HepG2 (cell line): Measurements from ENCODE around the gene RING1. TPM values are rescaled to one million over a fixed set of nuclear protein-coding genes. Genes with fewer than 3 reads are reported as not detected.

Experiments used
- ARID2 ChIP-seq: sonication (generic); formaldehyde crosslinking; IDR thresholded peaks from 2 replicates; pipeline ENCODE4 v1.8.1; 2022; ENCODE audit warnings: mild to moderate bottlenecking, missing genetic modification reagents, borderline replicate concordance
- CHCHD3 ChIP-seq: sonication (generic); formaldehyde crosslinking; IDR thresholded peaks from 2 replicates; pipeline ENCODE4 v1.8.0; 2022; ENCODE audit warnings: mild to moderate bottlenecking, missing genetic modification reagents, moderate library complexity
- FOXK1 ChIP-seq: sonication (generic); formaldehyde crosslinking; IDR thresholded peaks from 2 replicates; pipeline ENCODE4 v1.4.0; 2020; ENCODE audit warnings: low read depth, missing genetic modification reagents, borderline replicate concordance
- HOXD1 ChIP-seq: sonication (generic); formaldehyde crosslinking; IDR thresholded peaks from 2 replicates; pipeline ENCODE4 v1.5.0; 2020; ENCODE audit warnings: missing genetic modification reagents
- MIER2 ChIP-seq: IDR thresholded peaks from 2 replicates; pipeline ENCODE4 v1.6.1; 2016; ENCODE audit warnings: missing biosample characterization, missing genetic modification reagents
- MYNN ChIP-seq: sonication (generic); formaldehyde crosslinking; IDR thresholded peaks from 2 replicates; pipeline ENCODE4 v1.4.0; 2020; ENCODE audit warnings: mild to moderate bottlenecking, low read depth, missing genetic modification reagents
- NFE2L2 ChIP-seq: fragments of 150-350 bp; IDR thresholded peaks from 2 replicates; pipeline ENCODE4 v1.6.1; 2014; ENCODE audit warnings: low read length
- PHF20 ChIP-seq: sonication (generic); formaldehyde crosslinking; IDR thresholded peaks from 2 replicates; pipeline ENCODE4 v1.5.0; 2020; ENCODE audit warnings: mild to moderate bottlenecking, missing genetic modification reagents
- PITX1 ChIP-seq: sonication (generic); formaldehyde crosslinking; IDR thresholded peaks from 2 replicates; pipeline ENCODE4 v1.5.1; 2020; ENCODE audit warnings: mild to moderate bottlenecking, missing genetic modification reagents
- RBM39 ChIP-seq: fragments of 200-400 bp; formaldehyde crosslinking; IDR thresholded peaks from one replicate; pipeline ENCODE4 v1.6.1; 2018; ENCODE audit warnings: antibody characterized with exemption, mild to moderate bottlenecking, low read depth, low read length; ENCODE audit not compliant: poor library complexity, severe bottlenecking
- SP2 ChIP-seq: sonication (generic); formaldehyde crosslinking; IDR thresholded peaks from 2 replicates; pipeline ENCODE4 v1.5.1; 2020; ENCODE audit warnings: mild to moderate bottlenecking, missing genetic modification reagents
- ZFP36L1 ChIP-seq: sonication (generic); formaldehyde crosslinking; IDR thresholded peaks from 2 replicates; pipeline ENCODE4 v1.8.0; 2022; ENCODE audit warnings: mild to moderate bottlenecking, missing genetic modification reagents, moderate library complexity
- ZNF282 ChIP-seq: fragments of 450-650 bp; IDR thresholded peaks from 2 replicates; pipeline ENCODE4 v1.6.1; 2018; ENCODE audit not compliant: partially characterized antibody
- polyA plus RNA-seq, 8 experiments: library from polyadenylated mRNA; depleted of rRNA in 3 of 8; stranded (reverse) in 7 of 8; unstranded in 1 of 8; fragments of >200 nt; fragmentation: Illumina TruSeq in 4 of 8; extraction: Trizol in 4 of 8; gene quantifications; 2 replicates each; pipeline versions ENCODE4 v1.2.1 to v1.2.3, GENCODE V29; 2011 to 2016; ENCODE audit warnings: low read depth in 4 of 8, missing spikeins in 1 of 8, mixed read lengths in 1 of 8; ENCODE audit not compliant: insufficient read depth in 1 of 8
- total RNA-seq, 5 experiments: library from RNA; depleted of rRNA; stranded (reverse); fragments of >200 nt; fragmentation: Illumina TruSeq; extraction: Trizol; gene quantifications; 2 replicates each; pipeline ENCODE4 v1.2.3, GENCODE V29; 2016; ENCODE audit warnings: low read depth in 1 of 5
- TF ChIP-seq, protein P1 (sequence below): sonication (generic); formaldehyde crosslinking; IDR thresholded peaks from 2 replicates; pipeline ENCODE4 v1.4.0; 2020; ENCODE audit warnings: mild to moderate bottlenecking, missing genetic modification reagents
- TF ChIP-seq, protein P2 (sequence below), 2 experiments: sonication (generic) in 1 of 2; formaldehyde crosslinking in 1 of 2; IDR thresholded peaks; 2 replicates each; pipeline versions ENCODE4 v1.4.0 to v1.6.1; 2018 to 2020; ENCODE audit warnings: missing genetic modification reagents in 2 of 2, borderline replicate concordance in 1 of 2, low read depth in 1 of 2, mild to moderate bottlenecking in 1 of 2, missing biosample characterization in 1 of 2
- TF ChIP-seq, protein P3 (sequence below): sonication (generic); formaldehyde crosslinking; IDR thresholded peaks from 2 replicates; pipeline ENCODE4 v1.4.0; 2020; ENCODE audit warnings: mild to moderate bottlenecking, low read depth, missing genetic modification reagents
- TF ChIP-seq, protein P4 (sequence below): sonication (generic); formaldehyde crosslinking; IDR thresholded peaks from 2 replicates; pipeline ENCODE4 v1.4.0; 2020; ENCODE audit warnings: missing genetic modification reagents

Gene RING1
- total and polyA plus RNA-seq, 2 of the 13 experiments (the other 11 are each of a cell fraction or from before 2014, with no cell fraction given), result 23.9 to 33.6 TPM

DNA sequence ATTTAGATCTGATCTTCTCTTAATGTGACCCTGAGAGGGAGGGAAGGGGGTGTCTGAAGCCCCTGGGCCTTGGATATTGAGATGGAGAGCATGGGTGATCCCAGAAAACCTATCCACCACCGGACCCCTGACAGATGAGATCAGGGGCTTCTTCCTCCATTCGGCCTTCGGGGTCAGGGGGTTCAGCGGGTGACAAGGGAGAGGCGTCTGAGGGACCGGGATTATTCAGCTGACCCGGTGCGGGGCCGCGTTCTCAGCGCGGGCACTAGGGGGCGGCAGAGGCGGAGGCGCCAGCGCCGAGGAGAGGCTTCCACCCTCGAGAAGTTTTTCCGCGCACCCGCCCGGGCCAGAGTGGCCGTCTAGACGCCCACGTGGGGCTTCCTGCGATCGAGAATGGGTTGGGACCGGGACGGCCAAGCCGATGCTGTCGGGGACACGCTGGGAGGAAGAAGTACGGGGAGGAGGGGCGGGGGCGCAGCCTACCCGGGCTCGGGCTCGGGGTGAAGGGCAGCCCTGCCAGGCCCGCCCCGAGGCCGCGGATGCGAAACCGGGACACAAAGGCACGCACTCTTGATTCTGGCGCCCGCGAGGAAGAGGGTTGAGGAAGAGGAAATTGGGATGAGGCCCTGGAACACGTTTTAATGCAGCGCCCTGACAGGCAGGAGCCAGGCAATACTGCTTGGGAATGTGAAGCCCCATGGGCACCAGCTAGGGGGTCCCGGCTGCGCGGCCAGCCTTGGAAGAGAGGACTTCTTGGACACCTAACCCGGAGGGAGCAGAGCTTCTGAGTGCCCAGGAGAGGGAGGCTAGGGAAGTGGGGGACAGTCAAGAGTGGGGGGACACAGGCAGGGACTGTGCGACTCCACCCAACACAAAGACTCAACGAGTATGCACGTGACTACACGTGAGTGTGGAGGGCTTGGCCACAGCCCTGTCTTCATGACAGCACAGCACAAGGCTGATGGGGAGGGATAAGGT is 46.7 kb upstream of the RING1 start (continued):
- TF ChIP-seq CHCHD3 (CRISPR knock-in tag) (peak; percentile 28; the same call in 1 of the 2 replicates), NFE2L2 (no peak), ARID2 (CRISPR knock-in tag) (no peak), HOXD1 (no peak), FOXK1 (CRISPR knock-in tag) (no peak), MIER2 (CRISPR knock-in tag) (no peak), RBM39 (no peak), PHF20 (CRISPR knock-in tag) (no peak), SP2 (CRISPR knock-in tag) (no peak), MYNN (CRISPR knock-in tag) (no peak), PITX1 (CRISPR knock-in tag) (peak; percentile 51; the same call in 1 of the 2 replicates), ZFP36L1 (CRISPR knock-in tag) (no peak), ZNF282 (no peak)
- TF ChIP-seq, protein P1, sequence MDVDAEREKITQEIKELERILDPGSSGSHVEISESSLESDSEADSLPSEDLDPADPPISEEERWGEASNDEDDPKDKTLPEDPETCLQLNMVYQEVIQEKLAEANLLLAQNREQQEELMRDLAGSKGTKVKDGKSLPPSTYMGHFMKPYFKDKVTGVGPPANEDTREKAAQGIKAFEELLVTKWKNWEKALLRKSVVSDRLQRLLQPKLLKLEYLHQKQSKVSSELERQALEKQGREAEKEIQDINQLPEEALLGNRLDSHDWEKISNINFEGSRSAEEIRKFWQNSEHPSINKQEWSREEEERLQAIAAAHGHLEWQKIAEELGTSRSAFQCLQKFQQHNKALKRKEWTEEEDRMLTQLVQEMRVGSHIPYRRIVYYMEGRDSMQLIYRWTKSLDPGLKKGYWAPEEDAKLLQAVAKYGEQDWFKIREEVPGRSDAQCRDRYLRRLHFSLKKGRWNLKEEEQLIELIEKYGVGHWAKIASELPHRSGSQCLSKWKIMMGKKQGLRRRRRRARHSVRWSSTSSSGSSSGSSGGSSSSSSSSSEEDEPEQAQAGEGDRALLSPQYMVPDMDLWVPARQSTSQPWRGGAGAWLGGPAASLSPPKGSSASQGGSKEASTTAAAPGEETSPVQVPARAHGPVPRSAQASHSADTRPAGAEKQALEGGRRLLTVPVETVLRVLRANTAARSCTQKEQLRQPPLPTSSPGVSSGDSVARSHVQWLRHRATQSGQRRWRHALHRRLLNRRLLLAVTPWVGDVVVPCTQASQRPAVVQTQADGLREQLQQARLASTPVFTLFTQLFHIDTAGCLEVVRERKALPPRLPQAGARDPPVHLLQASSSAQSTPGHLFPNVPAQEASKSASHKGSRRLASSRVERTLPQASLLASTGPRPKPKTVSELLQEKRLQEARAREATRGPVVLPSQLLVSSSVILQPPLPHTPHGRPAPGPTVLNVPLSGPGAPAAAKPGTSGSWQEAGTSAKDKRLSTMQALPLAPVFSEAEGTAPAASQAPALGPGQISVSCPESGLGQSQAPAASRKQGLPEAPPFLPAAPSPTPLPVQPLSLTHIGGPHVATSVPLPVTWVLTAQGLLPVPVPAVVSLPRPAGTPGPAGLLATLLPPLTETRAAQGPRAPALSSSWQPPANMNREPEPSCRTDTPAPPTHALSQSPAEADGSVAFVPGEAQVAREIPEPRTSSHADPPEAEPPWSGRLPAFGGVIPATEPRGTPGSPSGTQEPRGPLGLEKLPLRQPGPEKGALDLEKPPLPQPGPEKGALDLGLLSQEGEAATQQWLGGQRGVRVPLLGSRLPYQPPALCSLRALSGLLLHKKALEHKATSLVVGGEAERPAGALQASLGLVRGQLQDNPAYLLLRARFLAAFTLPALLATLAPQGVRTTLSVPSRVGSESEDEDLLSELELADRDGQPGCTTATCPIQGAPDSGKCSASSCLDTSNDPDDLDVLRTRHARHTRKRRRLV (CRISPR knock-in tag), result no peak
- TF ChIP-seq, protein P2, sequence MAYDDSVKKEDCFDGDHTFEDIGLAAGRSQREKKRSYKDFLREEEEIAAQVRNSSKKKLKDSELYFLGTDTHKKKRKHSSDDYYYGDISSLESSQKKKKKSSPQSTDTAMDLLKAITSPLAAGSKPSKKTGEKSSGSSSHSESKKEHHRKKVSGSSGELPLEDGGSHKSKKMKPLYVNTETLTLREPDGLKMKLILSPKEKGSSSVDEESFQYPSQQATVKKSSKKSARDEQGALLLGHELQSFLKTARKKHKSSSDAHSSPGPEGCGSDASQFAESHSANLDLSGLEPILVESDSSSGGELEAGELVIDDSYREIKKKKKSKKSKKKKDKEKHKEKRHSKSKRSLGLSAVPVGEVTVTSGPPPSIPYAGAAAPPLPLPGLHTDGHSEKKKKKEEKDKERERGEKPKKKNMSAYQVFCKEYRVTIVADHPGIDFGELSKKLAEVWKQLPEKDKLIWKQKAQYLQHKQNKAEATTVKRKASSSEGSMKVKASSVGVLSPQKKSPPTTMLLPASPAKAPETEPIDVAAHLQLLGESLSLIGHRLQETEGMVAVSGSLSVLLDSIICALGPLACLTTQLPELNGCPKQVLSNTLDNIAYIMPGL (CRISPR knock-in tag; IDR thresholded peaks at IDR 0.05; ENCODE audit: borderline replicate concordance in 1 of 2, low read depth in 1 of 2), result peak; percentile 89 to 92
- TF ChIP-seq, protein P3, sequence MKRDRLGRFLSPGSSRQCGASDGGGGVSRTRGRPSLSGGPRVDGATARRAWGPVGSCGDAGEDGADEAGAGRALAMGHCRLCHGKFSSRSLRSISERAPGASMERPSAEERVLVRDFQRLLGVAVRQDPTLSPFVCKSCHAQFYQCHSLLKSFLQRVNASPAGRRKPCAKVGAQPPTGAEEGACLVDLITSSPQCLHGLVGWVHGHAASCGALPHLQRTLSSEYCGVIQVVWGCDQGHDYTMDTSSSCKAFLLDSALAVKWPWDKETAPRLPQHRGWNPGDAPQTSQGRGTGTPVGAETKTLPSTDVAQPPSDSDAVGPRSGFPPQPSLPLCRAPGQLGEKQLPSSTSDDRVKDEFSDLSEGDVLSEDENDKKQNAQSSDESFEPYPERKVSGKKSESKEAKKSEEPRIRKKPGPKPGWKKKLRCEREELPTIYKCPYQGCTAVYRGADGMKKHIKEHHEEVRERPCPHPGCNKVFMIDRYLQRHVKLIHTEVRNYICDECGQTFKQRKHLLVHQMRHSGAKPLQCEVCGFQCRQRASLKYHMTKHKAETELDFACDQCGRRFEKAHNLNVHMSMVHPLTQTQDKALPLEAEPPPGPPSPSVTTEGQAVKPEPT (CRISPR knock-in tag), result no peak
- TF ChIP-seq, protein P4, sequence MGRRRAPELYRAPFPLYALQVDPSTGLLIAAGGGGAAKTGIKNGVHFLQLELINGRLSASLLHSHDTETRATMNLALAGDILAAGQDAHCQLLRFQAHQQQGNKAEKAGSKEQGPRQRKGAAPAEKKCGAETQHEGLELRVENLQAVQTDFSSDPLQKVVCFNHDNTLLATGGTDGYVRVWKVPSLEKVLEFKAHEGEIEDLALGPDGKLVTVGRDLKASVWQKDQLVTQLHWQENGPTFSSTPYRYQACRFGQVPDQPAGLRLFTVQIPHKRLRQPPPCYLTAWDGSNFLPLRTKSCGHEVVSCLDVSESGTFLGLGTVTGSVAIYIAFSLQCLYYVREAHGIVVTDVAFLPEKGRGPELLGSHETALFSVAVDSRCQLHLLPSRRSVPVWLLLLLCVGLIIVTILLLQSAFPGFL (CRISPR knock-in tag), result no peak
